KMS-11 (cell line): ENCODE results near the gene VN1R5.

Source experiments
- H2AFZ ChIP-seq: fragments of 200-600 bp; sonication (generic); 2 replicates; pipeline ENCODE4 v1.6.1; 2016; ENCODE audit warnings: antibody characterized with exemption, mixed run types, low read depth
- H3K27ac ChIP-seq: fragments of 200-600 bp; sonication (generic); 2 replicates; pipeline ENCODE4 v1.6.1; 2016; ENCODE audit warnings: mild to moderate bottlenecking, mixed run types
- H3K27me3 ChIP-seq: fragments of 200-600 bp; sonication (generic); 2 replicates; pipeline ENCODE4 v1.6.1; 2017; ENCODE audit warnings: mild to moderate bottlenecking, low read depth, mixed run types, moderate library complexity; ENCODE audit not compliant: insufficient read depth
- H3K36me3 ChIP-seq: fragments of 200-600 bp; sonication (generic); 2 replicates; pipeline ENCODE4 v1.6.1; 2017; ENCODE audit warnings: mild to moderate bottlenecking, mixed run types; ENCODE audit not compliant: insufficient read depth
- H3K4me1 ChIP-seq: fragments of 200-600 bp; sonication (generic); 2 replicates; pipeline ENCODE4 v1.6.1; 2016; ENCODE audit warnings: mild to moderate bottlenecking, low read depth, mixed run types; ENCODE audit not compliant: poor library complexity, severe bottlenecking
- H3K4me2 ChIP-seq: fragments of 200-600 bp; sonication (generic); 2 replicates; pipeline ENCODE4 v1.7.0; 2016; ENCODE audit warnings: mild to moderate bottlenecking, mixed run types
- H3K4me3 ChIP-seq: fragments of 200-600 bp; sonication (generic); IDR thresholded peaks from 2 replicates; pipeline ENCODE4 v1.6.1; 2017; ENCODE audit warnings: low read depth, low read length, mixed read lengths; ENCODE audit not compliant: insufficient read depth
- H3K79me2 ChIP-seq: fragments of 200-600 bp; sonication (generic); 2 replicates; pipeline ENCODE4 v1.6.1; 2016; ENCODE audit warnings: low read depth, mixed run types; ENCODE audit not compliant: insufficient read depth
- H3K9ac ChIP-seq: fragments of 200-600 bp; sonication (generic); 2 replicates; pipeline ENCODE4 v1.6.1; 2016; ENCODE audit warnings: mild to moderate bottlenecking, mixed run types
- H4K20me1 ChIP-seq: fragments of 200-600 bp; sonication (generic); 2 replicates; pipeline ENCODE4 v1.6.1; 2016; ENCODE audit warnings: mild to moderate bottlenecking, mixed run types; ENCODE audit not compliant: insufficient read depth
- TF ChIP-seq, protein P1 (sequence below): fragments of 200-600 bp; sonication (generic); conservative IDR thresholded peaks from 2 replicates; pipeline ENCODE4 v1.6.1; 2017; ENCODE audit warnings: low read depth, mild to moderate bottlenecking, antibody characterized with exemption, low read length, moderate library complexity, mixed read lengths

VN1R5 gene

DNA sequence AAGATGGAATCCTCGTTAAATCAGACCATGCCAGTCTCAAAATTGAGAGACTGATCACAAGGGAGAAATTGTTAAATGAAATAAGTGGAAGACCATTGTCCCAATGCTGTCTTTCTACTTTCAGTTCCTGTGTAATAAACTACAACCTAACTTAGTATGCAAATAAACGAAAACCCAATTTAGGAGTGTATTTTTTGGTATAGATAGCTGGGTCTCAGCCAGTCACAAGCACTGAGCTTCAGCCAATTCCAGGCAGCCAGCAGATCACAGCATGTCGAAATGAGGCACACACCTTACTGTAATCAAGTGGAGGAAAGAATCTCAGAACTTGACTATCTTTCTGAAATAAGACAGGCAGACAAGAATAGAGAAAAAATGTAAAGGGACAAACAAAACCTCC lies 33.0 kb upstream of the VN1R5 start:
- Histone ChIP-seq H3K4me3 (no peak overlapping the region), H4K20me1 (no peaks in the 10 kb centered on the region), H3K9ac (no peak overlapping the region), H3K4me2 (no peak overlapping the region), H3K27me3 (no peaks in the 10 kb centered on the region), H3K4me1 (peaks cover 8% of the 10 kb centered on the region), H3K79me2 (no peaks in the 10 kb centered on the region), H2AFZ (no peak overlapping the region), H3K27ac (no peak overlapping the region), H3K36me3 (no peaks in the 10 kb centered on the region)
- TF ChIP-seq, protein P1, sequence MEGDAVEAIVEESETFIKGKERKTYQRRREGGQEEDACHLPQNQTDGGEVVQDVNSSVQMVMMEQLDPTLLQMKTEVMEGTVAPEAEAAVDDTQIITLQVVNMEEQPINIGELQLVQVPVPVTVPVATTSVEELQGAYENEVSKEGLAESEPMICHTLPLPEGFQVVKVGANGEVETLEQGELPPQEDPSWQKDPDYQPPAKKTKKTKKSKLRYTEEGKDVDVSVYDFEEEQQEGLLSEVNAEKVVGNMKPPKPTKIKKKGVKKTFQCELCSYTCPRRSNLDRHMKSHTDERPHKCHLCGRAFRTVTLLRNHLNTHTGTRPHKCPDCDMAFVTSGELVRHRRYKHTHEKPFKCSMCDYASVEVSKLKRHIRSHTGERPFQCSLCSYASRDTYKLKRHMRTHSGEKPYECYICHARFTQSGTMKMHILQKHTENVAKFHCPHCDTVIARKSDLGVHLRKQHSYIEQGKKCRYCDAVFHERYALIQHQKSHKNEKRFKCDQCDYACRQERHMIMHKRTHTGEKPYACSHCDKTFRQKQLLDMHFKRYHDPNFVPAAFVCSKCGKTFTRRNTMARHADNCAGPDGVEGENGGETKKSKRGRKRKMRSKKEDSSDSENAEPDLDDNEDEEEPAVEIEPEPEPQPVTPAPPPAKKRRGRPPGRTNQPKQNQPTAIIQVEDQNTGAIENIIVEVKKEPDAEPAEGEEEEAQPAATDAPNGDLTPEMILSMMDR, result no peak

DNA sequence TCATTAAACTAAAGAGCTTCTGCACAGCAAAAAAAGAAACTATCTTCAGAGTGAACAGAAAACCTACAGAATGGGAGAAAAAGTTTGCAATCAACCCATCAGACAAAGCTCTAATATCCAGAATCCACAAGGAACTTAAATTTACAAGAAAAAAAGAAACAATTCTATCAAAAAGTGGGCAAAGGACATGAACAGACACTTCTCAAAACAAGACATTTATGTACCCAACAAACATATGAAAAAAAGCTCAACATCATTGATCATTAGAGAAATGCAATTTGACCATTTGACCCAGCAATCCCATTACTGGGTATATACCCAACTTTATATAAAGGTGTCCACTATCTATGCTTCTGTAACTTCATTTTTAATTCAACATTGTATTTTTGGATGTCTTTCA lies 31.1 kb upstream of the VN1R5 start:
- TF ChIP-seq, protein P1, result no peak
- Histone ChIP-seq H3K4me3 (no peak overlapping the region), H4K20me1 (no peaks in the 10 kb centered on the region), H3K36me3 (no peaks in the 10 kb centered on the region), H3K4me2 (no peak overlapping the region), H3K27ac (no peak overlapping the region), H3K9ac (no peak overlapping the region), H3K4me1 (peaks cover 5% of the 10 kb centered on the region), H2AFZ (no peak overlapping the region), H3K27me3 (no peaks in the 10 kb centered on the region), H3K79me2 (no peaks in the 10 kb centered on the region)

DNA sequence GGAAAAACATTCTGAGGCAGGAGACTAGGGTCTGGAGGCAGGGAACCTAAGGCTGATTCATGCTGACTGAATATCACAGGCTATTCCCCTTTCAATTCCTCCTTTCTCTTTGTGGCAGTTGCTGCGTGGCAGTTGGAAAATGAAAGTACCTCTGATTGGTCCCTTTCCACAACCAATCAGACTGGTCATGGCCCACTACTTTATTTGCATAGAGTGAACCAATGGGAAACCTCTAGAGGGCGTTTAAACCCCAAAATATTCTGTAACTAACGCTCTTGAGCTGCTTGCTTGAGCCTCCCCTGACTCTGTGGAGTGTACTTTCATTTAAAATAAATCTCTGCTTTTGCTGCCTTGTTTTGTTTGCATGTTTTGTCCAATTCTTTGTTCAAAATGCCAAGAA lies 27.7 kb upstream of the VN1R5 start:
- Histone ChIP-seq H4K20me1 (no peaks in the 10 kb centered on the region), H3K9ac (no peak overlapping the region), H3K36me3 (no peaks in the 10 kb centered on the region), H3K4me3 (no peak overlapping the region), H2AFZ (no peak overlapping the region), H3K4me2 (no peak overlapping the region), H3K4me1 (peaks cover 5% of the 10 kb centered on the region), H3K27me3 (no peaks in the 10 kb centered on the region), H3K79me2 (no peaks in the 10 kb centered on the region), H3K27ac (no peak overlapping the region)
- TF ChIP-seq, protein P1, result no peak

DNA sequence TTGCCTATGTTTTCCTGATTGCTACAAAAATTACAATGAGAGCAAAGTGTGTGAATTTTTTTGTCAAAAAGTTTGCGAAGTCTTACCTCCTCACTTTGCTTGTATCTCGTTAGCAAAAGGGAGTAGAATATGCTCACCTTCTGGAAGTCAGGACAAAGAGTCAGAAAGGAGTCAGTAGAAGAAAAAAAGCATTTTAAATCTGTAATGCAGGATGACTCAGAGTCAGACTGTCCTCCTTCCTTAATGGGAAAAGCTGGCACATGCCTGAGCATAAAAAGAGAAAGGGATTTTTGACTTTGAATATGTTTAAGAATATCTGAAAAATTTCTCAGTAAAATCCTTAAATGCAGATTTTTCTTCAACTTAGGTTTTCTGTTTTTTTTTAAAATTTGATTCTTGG lies 14.2 kb upstream of the VN1R5 start:
- Histone ChIP-seq H3K9ac (no peak overlapping the region), H3K27me3 (no peaks in the 10 kb centered on the region)

More for the DNA sequence above, 14.2 kb upstream of the VN1R5 start:
- H2AFZ ChIP-seq, result no peak overlapping the region
- no peak overlapping the region for H3K27ac ChIP-seq
- H3K4me3 ChIP-seq, result no peak overlapping the region
- TF ChIP-seq, protein P1, result no peak
- H3K79me2 ChIP-seq, result no peaks in the 10 kb centered on the region
- H3K4me2 ChIP-seq, result no peak overlapping the region
- H3K4me1 ChIP-seq, result no peaks in the 10 kb centered on the region
- H4K20me1 ChIP-seq, result no peaks in the 10 kb centered on the region
- no peaks in the 10 kb centered on the region for H3K36me3 ChIP-seq
